Endothelial cell of umbilical vein (primary cell): ENCODE data around the gene TM4SF5. TPM values are rescaled to one million over a fixed set of nuclear protein-coding genes. Genes with fewer than 3 reads are reported as not detected.

ENCODE experiments used
- BruUV-seq: library from RNA; stranded (reverse); fragments of 400-500 nt; replicated peaks from 2 replicates; lab custom pipeline; 2021; lab: Mats Ljungman, UMichigan
- CTCF ChIA-PET: fragments of 300-600, 350-600 bp; sonication (Branson Sonifier 250); formaldehyde crosslinking; loops from one replicate; lab custom pipeline; 2021; ENCODE audit warnings: antibody characterized with exemption, inconsistent platforms; lab: Charles Lee
- POLR2A ChIA-PET: fragments of 300-600, 350-600 bp; sonication (Branson Sonifier 250); formaldehyde crosslinking; loops from one replicate; lab custom pipeline; 2021; ENCODE audit warnings: antibody characterized with exemption, inconsistent platforms; lab: Charles Lee
- DNase-seq: peaks from one replicate; pipeline ENCODE4 v3.0.0-alpha.2; 2011; ENCODE audit warnings: low read depth, low spot score
- FAIRE-seq: peaks from 2 replicates; lab custom pipeline; 2011; peaks lifted over from hg19 to GRCh38; lab: Jason Lieb, UNC
- H2AFZ ChIP-seq: 2 replicates; pipeline ENCODE4 v1.6.0; 2012; ENCODE audit warnings: low read depth, low read length, control low read depth, inconsistent platforms
- H3K27ac ChIP-seq: 2 replicates; pipeline ENCODE4 v1.5.1; 2011; ENCODE audit warnings: low read depth, mild to moderate bottlenecking, control low read depth, low read length, moderate library complexity; ENCODE audit not compliant: insufficient read depth
- H3K27me3 ChIP-seq, 2 experiments: 2 replicates each; pipeline versions ENCODE4 v1.6.0 to v1.6.1; 2011; ENCODE audit warnings: low read length in 2 of 2, mixed read lengths in 1 of 2; ENCODE audit not compliant: control insufficient read depth in 2 of 2, insufficient read depth in 2 of 2
- H3K36me3 ChIP-seq, 2 experiments: 2 replicates in 1 of 2; 3 replicates in 1 of 2; pipeline ENCODE4 v1.5.1; 2011; ENCODE audit warnings: low read length in 2 of 2, mild to moderate bottlenecking in 1 of 2, moderate library complexity in 1 of 2; ENCODE audit not compliant: control insufficient read depth in 2 of 2, insufficient read depth in 2 of 2; ENCODE audit errors: extremely low read depth in 1 of 2
- H3K4me1 ChIP-seq: 3 replicates; pipeline ENCODE4 v1.5.1; 2011; ENCODE audit warnings: mild to moderate bottlenecking, low read length; ENCODE audit not compliant: control insufficient read depth, insufficient read depth; ENCODE audit errors: extremely low read depth
- H3K4me2 ChIP-seq: 2 replicates; pipeline ENCODE4 v1.6.1; 2011; ENCODE audit warnings: low read length, control low read depth, mixed read lengths; ENCODE audit not compliant: insufficient read depth
- H3K4me3 ChIP-seq, 3 experiments: fragments of 200-600 bp in 1 of 3; sonication (generic), shearing (Covaris generic) in 1 of 3; replicated peaks in 1 of 3; 2 replicates each; pipeline ENCODE4 v1.5.1; 2011 to 2016; ENCODE audit warnings: control low read depth in 3 of 3, low read length in 3 of 3, mild to moderate bottlenecking in 2 of 3, inconsistent platforms in 1 of 3, low read depth in 1 of 3, moderate library complexity in 1 of 3; ENCODE audit not compliant: insufficient read depth in 1 of 3
- H3K79me2 ChIP-seq: 2 replicates; pipeline ENCODE4 v1.6.0; 2012; ENCODE audit warnings: low read length, inconsistent platforms; ENCODE audit not compliant: control insufficient read depth, insufficient read depth
- H3K9ac ChIP-seq: replicated peaks from 2 replicates; pipeline ENCODE3; 2011; ENCODE audit warnings: low read length, control low read depth; ENCODE audit not compliant: insufficient read depth; ENCODE audit errors: extremely low read depth
- H3K9me1 ChIP-seq: replicated peaks from 3 replicates; pipeline ENCODE4 v1.6.0; 2011; ENCODE audit warnings: mild to moderate bottlenecking, low read length; ENCODE audit not compliant: control insufficient read depth, insufficient read depth; ENCODE audit errors: extremely low read depth
- H3K9me3 ChIP-seq: replicated peaks from 2 replicates; pipeline ENCODE4 v1.5.1; 2012; ENCODE audit warnings: low read length, inconsistent platforms; ENCODE audit not compliant: control insufficient read depth, insufficient read depth
- H4K20me1 ChIP-seq: replicated peaks from 2 replicates; pipeline ENCODE3; 2011; ENCODE audit warnings: mild to moderate bottlenecking, low read length; ENCODE audit not compliant: control insufficient read depth, insufficient read depth; ENCODE audit errors: extremely low read depth
- CTCF ChIP-seq, 2 donors: IDR thresholded peaks; 1 replicate in 1 of 2; 2 replicates in 1 of 2; pipeline ENCODE4 v1.5.1; 2011; ENCODE audit warnings: low read length in 2 of 2, mild to moderate bottlenecking in 2 of 2, moderate library complexity in 2 of 2, control low read depth in 1 of 2, inconsistent platforms in 1 of 2, low read depth in 1 of 2; ENCODE audit not compliant: insufficient read depth in 1 of 2; ENCODE audit errors: extremely low read depth in 1 of 2
- POLR2AphosphoS5 ChIP-seq: IDR thresholded peaks from 2 replicates; pipeline ENCODE4 v1.6.1; 2012; ENCODE audit warnings: low read depth, mild to moderate bottlenecking, control low read depth, low read length, moderate library complexity; ENCODE audit not compliant: insufficient read depth
- dilution Hi-C: fragments of 300-500 bp; cut with MboI; formaldehyde crosslinking; loops from one replicate; pipeline ENCODE4 v1.15.0; 2019; ENCODE audit warnings: low sequenced_read_pairs; ENCODE audit not compliant: extremely low pct_ligation_motif_present
- intact Hi-C: fragments of 100-400 bp; cut with micrococcal nuclease; formaldehyde crosslinking; loops from one replicate; pipeline ENCODE4 v1.10.0; 2022
- polyA plus RNA-seq, 4 experiments: library from polyadenylated mRNA; depleted of rRNA in 3 of 4; stranded (reverse) in 3 of 4; unstranded in 1 of 4; fragments of >200 nt; gene quantifications; 2 replicates each; pipeline versions ENCODE4 v1.2.1 to v1.2.3, GENCODE V29; 2011 to 2012; ENCODE audit warnings: missing spikeins in 1 of 4
- total RNA-seq: library from RNA; stranded (reverse); gene quantifications from 2 replicates; pipeline ENCODE4 v1.2.3, GENCODE V29; 2021

TM4SF5 gene
- total and polyA plus RNA-seq, 2 donors (not counting 3 experiments of a cell fraction or from before 2014, with no cell fraction given), result not detected

DNA sequence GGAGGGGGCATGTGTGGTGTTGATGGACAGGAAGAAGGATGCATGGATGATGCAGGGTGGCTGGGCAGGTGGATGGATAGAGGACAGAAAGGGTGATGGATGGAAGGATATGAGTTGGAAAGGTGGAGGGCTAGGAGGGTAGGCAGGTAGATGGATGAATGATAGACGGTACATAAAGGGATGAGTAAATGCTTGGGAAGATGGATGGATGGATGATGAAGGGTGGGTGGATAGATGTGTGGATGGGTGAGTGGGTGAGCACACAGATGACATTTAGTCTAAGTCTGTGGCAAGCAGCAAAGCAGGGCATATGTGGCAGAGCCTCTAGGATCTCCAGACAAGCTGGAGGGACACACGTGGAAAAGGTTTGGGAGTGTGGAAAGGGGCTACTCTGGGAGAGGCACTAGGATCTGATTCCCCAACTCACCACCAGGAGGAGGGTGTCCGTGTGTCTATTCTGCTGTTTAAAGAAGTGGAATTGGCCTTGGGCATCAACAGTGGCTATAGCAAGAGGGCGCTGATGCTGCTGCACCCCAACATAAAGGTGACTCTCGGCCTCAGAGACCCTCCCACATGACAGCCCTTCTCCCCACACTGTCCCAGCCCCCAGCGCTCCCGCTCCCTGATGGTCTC lies 43.5 kb downstream of the TM4SF5 start:
- no TSS peak for BruUV-seq
- DNase-seq, result no peak

More for the DNA sequence above, 43.5 kb downstream of the TM4SF5 start:
- H3K9me3 ChIP-seq, result no peaks in the 10 kb centered on the region
- H4K20me1 ChIP-seq, result no peaks in the 10 kb centered on the region
- H3K4me3 ChIP-seq, result no peak overlapping the region
- H3K36me3 ChIP-seq, result peaks cover 7 to 20% of the 10 kb centered on the region in 2 experiments
- H3K9me1 ChIP-seq, result no peaks in the 10 kb centered on the region
- no peak overlapping the region for H3K4me2 ChIP-seq
- no peak overlapping the region for H2AFZ ChIP-seq
- no peak overlapping the region for H3K27ac ChIP-seq
- dilution Hi-C loops, result no loop called here
- H3K79me2 ChIP-seq, result no peaks in the 10 kb centered on the region
- POLR2A ChIA-PET, result no interaction called here
- CTCF ChIA-PET, result interaction anchor here (1.0 to 2.8 kb wide), 2 partner anchors 43 to 66 kb away, joined by 3 to 7 read pairs; no protein-coding TSS in a partner anchor
- TF ChIP-seq CTCF (IDR thresholded peaks at IDR 0.05; ENCODE audit: extremely low read depth in 1 of 2, insufficient read depth in 1 of 2, low read depth in 1 of 2, low read length in 2 of 2) (peak; percentile 42 to 54), POLR2AphosphoS5 (no peak)
- intact Hi-C loops, result no loop called here
- H3K27me3 ChIP-seq, result no peaks in the 10 kb centered on the region
- no peaks in the 10 kb centered on the region for H3K4me1 ChIP-seq
- FAIRE-seq, result peak; percentile 75
- H3K9ac ChIP-seq, result no peak overlapping the region
